HG02588 (cell line): ENCODE measurements around the gene SNUPN.
"Not testable (repeated sequence)": the region's sequence is repeated elsewhere in the genome, so short reads cannot be mapped to it uniquely, and the experiment has no call there.

Experiments used
- ATAC-seq: cut with Tn5 transposase; IDR thresholded peaks from one replicate; pipeline ENCODE4 v1.9.1; 2021; ENCODE audit warnings: mild to moderate bottlenecking, moderate library complexity; ENCODE audit not compliant: unreplicated experiment

Gene SNUPN

GRCh38 chr15:75637245-75638009 lies 11.9 kb upstream of the SNUPN start:
- ATAC-seq = no peak

- no peak for ATAC-seq
These were observed 10.5 kb upstream of the SNUPN start for GRCh38 chr15:75636026-75636425.

GRCh38 chr15:75633922-75634321 lies 8.4 kb upstream of the SNUPN start:
- not testable (repeated sequence) for ATAC-seq

- ATAC-seq = no peak
These were observed 6.4 kb upstream of the SNUPN start for GRCh38 chr15:75631935-75632334.

- ATAC-seq = no peak
These were observed 3.0 kb downstream of the SNUPN start for GRCh38 chr15:75622505-75622904.

- ATAC-seq = no peak
These were observed 4.6 kb downstream of the SNUPN start for GRCh38 chr15:75620841-75621391.

GRCh38 chr15:75620058-75620820 lies 5.3 kb downstream of the SNUPN start:
- no peak for ATAC-seq

- ATAC-seq = no peak
These were observed 8.8 kb downstream of the SNUPN start for GRCh38 chr15:75616766-75617165.

- no peak for ATAC-seq
These were observed 18.5 kb downstream of the SNUPN start for GRCh38 chr15:75606711-75607699.

- ATAC-seq = no peak
These were observed 19.5 kb downstream of the SNUPN start for GRCh38 chr15:75606026-75606425.

GRCh38 chr15:75599401-75599800 lies 26.1 kb downstream of the SNUPN start:
- ATAC-seq = no peak

GRCh38 chr15:75598361-75598760 lies 27.2 kb downstream of the SNUPN start:
- ATAC-seq = no peak

- ATAC-seq = no peak
These were observed 27.7 kb downstream of the SNUPN start for GRCh38 chr15:75597667-75598341.

- ATAC-seq = no peak
These were observed 28.7 kb downstream of the SNUPN start for GRCh38 chr15:75596703-75597345.

GRCh38 chr15:75594276-75594675 lies 31.2 kb downstream of the SNUPN start:
- ATAC-seq = no peak

GRCh38 chr15:75591655-75592364 lies 33.7 kb downstream of the SNUPN start:
- ATAC-seq = no peak

- no peak for ATAC-seq
These were observed 35.3 kb downstream of the SNUPN start for GRCh38 chr15:75590239-75590638.

GRCh38 chr15:75589071-75589470 lies 36.5 kb downstream of the SNUPN start:
- ATAC-seq = no peak

- not testable (repeated sequence) for ATAC-seq
These were observed 39.1 kb downstream of the SNUPN start for GRCh38 chr15:75586422-75586821.
